Smooth muscle cell (in vitro differentiated cells): ENCODE data around the gene NAGPA. TPM values are rescaled to one million over a fixed set of nuclear protein-coding genes. Genes with fewer than 3 reads are reported as not detected.
A peak's percentile ranks its signal among the peaks of the same experiment; 100 is the strongest.

Experiments
- DNase-seq: peaks from one replicate; lab custom pipeline; 2025; ENCODE audit not compliant: unreplicated experiment; lab: John Stamatoyannopoulos, UW
- H2AFZ ChIP-seq: fragments of 200-600 bp; sonication (generic); 2 replicates; pipeline ENCODE4 v1.6.0; 2016; ENCODE audit warnings: antibody characterized with exemption, low read depth, mild to moderate bottlenecking
- H3F3A ChIP-seq: fragments of 200-600 bp; sonication (generic); 2 replicates; pipeline ENCODE4 v1.6.0; 2017; ENCODE audit warnings: antibody characterized with exemption, low read depth
- H3K27ac ChIP-seq: fragments of 200-600 bp; sonication (generic); 2 replicates; pipeline ENCODE4 v1.5.1; 2016; ENCODE audit warnings: low read depth, mild to moderate bottlenecking
- H3K27me3 ChIP-seq: fragments of 200-600 bp; sonication (generic); 2 replicates; pipeline ENCODE4 v1.6.1; 2016; ENCODE audit warnings: low read depth, mild to moderate bottlenecking
- H3K36me3 ChIP-seq: fragments of 200-600 bp; sonication (generic); 2 replicates; pipeline ENCODE4 v1.5.1; 2016; ENCODE audit warnings: low read depth
- H3K4me1 ChIP-seq: fragments of 200-600 bp; sonication (generic); 2 replicates; pipeline ENCODE4 v1.5.1; 2016; ENCODE audit warnings: low read depth
- H3K4me2 ChIP-seq: fragments of 200-600 bp; sonication (generic); 2 replicates; pipeline ENCODE4 v1.6.0; 2016; ENCODE audit warnings: mild to moderate bottlenecking
- H3K4me3 ChIP-seq: fragments of 200-600 bp; sonication (generic); 2 replicates; pipeline ENCODE4 v1.5.1; 2016; ENCODE audit warnings: mild to moderate bottlenecking
- H3K79me2 ChIP-seq: fragments of 200-600 bp; sonication (generic); 2 replicates; pipeline ENCODE4 v1.6.0; 2016; ENCODE audit warnings: low read depth, mild to moderate bottlenecking
- H3K9ac ChIP-seq: fragments of 200-600 bp; sonication (generic); 2 replicates; pipeline ENCODE4 v1.6.0; 2016; ENCODE audit warnings: low read depth
- H3K9me3 ChIP-seq: fragments of 200-600 bp; sonication (generic); replicated peaks from 2 replicates; pipeline ENCODE4 v1.5.1; 2016; ENCODE audit warnings: low read depth
- H4K20me1 ChIP-seq: fragments of 200-600 bp; sonication (generic); 2 replicates; pipeline ENCODE4 v1.6.0; 2016; ENCODE audit warnings: low read depth
- CTCF ChIP-seq: fragments of 200-600 bp; sonication (generic); IDR thresholded peaks from 2 replicates; pipeline ENCODE4 v1.5.1; 2017; ENCODE audit warnings: borderline replicate concordance, mild to moderate bottlenecking, antibody characterized with exemption; ENCODE audit not compliant: insufficient read depth, poor library complexity, severe bottlenecking
- WGBS: methylation state at CpG from one replicate; pipeline ENCODE4 v1.1.7; 2016; ENCODE audit warnings: low lambda C conversion rate; 5-methylcytosine and 5-hydroxymethylcytosine counted together
- polyA plus RNA-seq: library from polyadenylated mRNA; unstranded; fragments of >200 nt; fragmentation: Nextera tagmentation; extraction: Ambion mirVana; gene quantifications from 2 replicates; pipeline ENCODE4 v1.2.1, GENCODE V29; 2016
- total RNA-seq: library from RNA; depleted of rRNA; stranded (reverse); fragments of >200 nt; gene quantifications from 2 replicates; pipeline ENCODE4 v1.2.3, GENCODE V29; 2014

Gene NAGPA
- total and polyA plus RNA-seq, 2 experiments from 2014 or later = 3.8 to 5.4 TPM

GRCh38 chr16:5044011-5044540 lies 10.3 kb upstream of the NAGPA start:
- 96% methylated on average over 8 of the region's 8 CpGs for WGBS
- Histone ChIP-seq H3K4me1 (no peaks in the 10 kb centered on the region), H3K9ac (no peak overlapping the region), H4K20me1 (peaks cover 3% of the 10 kb centered on the region), H3K79me2 (no peaks in the 10 kb centered on the region), H3K9me3 (no peaks in the 10 kb centered on the region), H3K4me3 (no peak overlapping the region), H3K4me2 (no peak overlapping the region), H3F3A (no peaks in the 10 kb centered on the region), H3K27me3 (no peaks in the 10 kb centered on the region), H3K36me3 (no peaks in the 10 kb centered on the region), H3K27ac (no peak overlapping the region), H2AFZ (no peak overlapping the region)
- DNase-seq = no peak
- no peak for TF ChIP-seq CTCF

DNA sequence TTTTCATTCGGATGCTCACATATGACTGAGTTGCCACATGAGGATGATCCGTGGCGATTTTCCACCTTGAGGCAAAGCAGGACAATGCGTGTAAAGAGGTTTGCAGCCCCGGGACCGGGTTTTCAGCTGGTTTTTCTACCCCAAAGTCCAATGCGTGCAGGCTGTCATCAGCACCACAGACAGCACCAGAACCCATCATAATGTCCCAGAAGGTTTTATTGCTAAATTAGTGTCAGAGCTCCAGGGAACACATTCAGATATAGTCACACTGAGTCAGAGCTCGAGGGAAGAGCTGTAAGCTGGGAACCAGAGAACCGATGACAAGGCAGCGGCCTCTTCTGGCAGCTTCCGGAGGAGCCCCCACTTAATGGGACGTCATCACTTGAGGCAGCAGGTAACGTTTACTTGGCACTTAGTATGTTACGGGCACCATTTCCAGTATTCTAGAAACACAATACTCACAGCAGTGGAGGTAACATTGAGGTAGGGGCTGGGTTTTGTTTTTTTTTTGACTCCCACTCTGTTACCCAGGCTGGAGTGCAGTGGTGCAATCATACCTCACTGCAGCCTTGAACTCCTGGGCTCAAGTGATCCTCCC lies 8.9 kb upstream of the NAGPA start:
- DNase-seq = no peak
- Histone ChIP-seq H2AFZ (no peak overlapping the region), H3K4me3 (no peak overlapping the region), H3K79me2 (no peaks in the 10 kb centered on the region), H3K27me3 (no peaks in the 10 kb centered on the region), H3K36me3 (no peaks in the 10 kb centered on the region), H3K4me2 (no peak overlapping the region), H4K20me1 (peaks cover 3% of the 10 kb centered on the region), H3K9me3 (no peaks in the 10 kb centered on the region), H3K27ac (no peak overlapping the region), H3F3A (no peaks in the 10 kb centered on the region), H3K4me1 (no peaks in the 10 kb centered on the region), H3K9ac (no peak overlapping the region)
- TF ChIP-seq CTCF = peak; percentile 11
- 62% methylated on average over 14 of the region's 14 CpGs for WGBS

GRCh38 chr16:5041600-5042133 lies 7.9 kb upstream of the NAGPA start:
- no peak overlapping the region for H3K4me3 ChIP-seq
- H3K4me2 ChIP-seq = peak overlapping the region; percentile 45
- no peaks in the 10 kb centered on the region for H3K27me3 ChIP-seq
- no peak overlapping the region for H3K9ac ChIP-seq
- no peaks in the 10 kb centered on the region for H3K36me3 ChIP-seq
- TF ChIP-seq CTCF = no peak
- no peaks in the 10 kb centered on the region for H3K9me3 ChIP-seq
- H2AFZ ChIP-seq = no peak overlapping the region
- WGBS = 74% methylated on average over 12 of the region's 12 CpGs
- no peak overlapping the region for H3K27ac ChIP-seq
- no peaks in the 10 kb centered on the region for H3F3A ChIP-seq
- DNase-seq = no peak
- peaks cover 3% of the 10 kb centered on the region for H4K20me1 ChIP-seq
- no peaks in the 10 kb centered on the region for H3K79me2 ChIP-seq
- no peaks in the 10 kb centered on the region for H3K4me1 ChIP-seq

- no peak overlapping the region for H3K4me2 ChIP-seq
- no peaks in the 10 kb centered on the region for H3K27me3 ChIP-seq
- H3K36me3 ChIP-seq = no peaks in the 10 kb centered on the region
- no peaks in the 10 kb centered on the region for H3K79me2 ChIP-seq
- no peak overlapping the region for H3K27ac ChIP-seq
- no peak overlapping the region for H2AFZ ChIP-seq
- no peaks in the 10 kb centered on the region for H3K4me1 ChIP-seq
- peaks cover 3% of the 10 kb centered on the region for H4K20me1 ChIP-seq
- no peak for DNase-seq
- H3K9ac ChIP-seq = no peak overlapping the region
- no peak for TF ChIP-seq CTCF
- no peaks in the 10 kb centered on the region for H3K9me3 ChIP-seq
- H3F3A ChIP-seq = no peaks in the 10 kb centered on the region
- H3K4me3 ChIP-seq = no peak overlapping the region
- 51% methylated on average over 7 of the region's 7 CpGs for WGBS
Observed at GRCh38 chr16:5040451-5040850, 6.7 kb upstream of the NAGPA start.
